GM23248 (cell line): Measurements from ENCODE around the gene UBAC2.

Experiments used
- EZH2 ChIP-seq: fragments of 200-600 bp; sonication (generic); IDR thresholded peaks from 2 replicates; pipeline ENCODE4 v1.6.1; 2018; ENCODE audit warnings: antibody characterized with exemption, mild to moderate bottlenecking; ENCODE audit not compliant: insufficient read depth, poor library complexity, severe bottlenecking
- EZH2phosphoT487 ChIP-seq: fragments of 200-600 bp; sonication (generic); IDR thresholded peaks from 2 replicates; pipeline ENCODE4 v1.6.1; 2018; ENCODE audit warnings: antibody characterized with exemption, moderate library complexity, mild to moderate bottlenecking, low read depth; ENCODE audit not compliant: insufficient read depth

GRCh38 chr13:99356262-99357091 is 155.8 kb downstream of the UBAC2 start:
- TF ChIP-seq EZH2phosphoT487: no peak
- no peak for TF ChIP-seq EZH2
